ENCODE measurements around the gene BAG5.
A peak's percentile ranks its signal among the peaks of the same experiment; 100 is the strongest.
"Not testable (repeated sequence)": the region's sequence is repeated elsewhere in the genome, so short reads cannot be mapped to it uniquely, and the experiment has no call there.

Gene BAG5, protein sequence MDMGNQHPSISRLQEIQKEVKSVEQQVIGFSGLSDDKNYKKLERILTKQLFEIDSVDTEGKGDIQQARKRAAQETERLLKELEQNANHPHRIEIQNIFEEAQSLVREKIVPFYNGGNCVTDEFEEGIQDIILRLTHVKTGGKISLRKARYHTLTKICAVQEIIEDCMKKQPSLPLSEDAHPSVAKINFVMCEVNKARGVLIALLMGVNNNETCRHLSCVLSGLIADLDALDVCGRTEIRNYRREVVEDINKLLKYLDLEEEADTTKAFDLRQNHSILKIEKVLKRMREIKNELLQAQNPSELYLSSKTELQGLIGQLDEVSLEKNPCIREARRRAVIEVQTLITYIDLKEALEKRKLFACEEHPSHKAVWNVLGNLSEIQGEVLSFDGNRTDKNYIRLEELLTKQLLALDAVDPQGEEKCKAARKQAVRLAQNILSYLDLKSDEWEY

GRCh38 chr14:103562429-103563225 is at the start of gene BAG5, which contains the start of gene COA8:
TSS of gene BAG5 (minus strand) at chr14:103562657. CDS start at chr14:103561164, 1,493 bp downstream.
TSS of gene COA8 (plus strand) at chr14:103562960. CDS start at chr14:103563002, 42 bp downstream.
- peak; percentile 85 for DNase-seq

GRCh38 chr14:103611215-103611614 is 48.8 kb upstream of the BAG5 start:
- DNase-seq, result no peak

GRCh38 chr14:103609081-103609480 is 46.6 kb upstream of the BAG5 start:
- not testable (repeated sequence) for DNase-seq

DNA sequence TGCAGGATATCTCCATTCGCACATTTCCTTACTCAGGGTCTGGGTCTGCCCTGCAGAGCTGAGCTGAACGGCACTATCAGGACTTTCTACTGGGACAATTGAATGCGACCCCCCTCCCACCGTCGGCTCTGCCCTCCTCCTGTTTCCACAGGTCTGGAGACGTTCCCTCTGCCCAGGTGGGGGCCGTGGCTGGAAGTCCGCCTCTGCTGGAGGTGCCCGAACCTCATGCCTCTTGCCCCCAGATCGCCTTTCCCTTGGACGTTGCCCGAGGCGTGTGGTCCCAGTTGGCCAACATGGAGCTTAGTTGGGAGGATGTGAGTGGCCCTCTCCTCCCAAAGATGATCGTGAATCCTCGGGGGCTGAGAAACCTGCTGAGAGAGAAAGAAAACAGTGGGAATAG is 45.4 kb upstream of the BAG5 start:
- no peak for DNase-seq

DNA sequence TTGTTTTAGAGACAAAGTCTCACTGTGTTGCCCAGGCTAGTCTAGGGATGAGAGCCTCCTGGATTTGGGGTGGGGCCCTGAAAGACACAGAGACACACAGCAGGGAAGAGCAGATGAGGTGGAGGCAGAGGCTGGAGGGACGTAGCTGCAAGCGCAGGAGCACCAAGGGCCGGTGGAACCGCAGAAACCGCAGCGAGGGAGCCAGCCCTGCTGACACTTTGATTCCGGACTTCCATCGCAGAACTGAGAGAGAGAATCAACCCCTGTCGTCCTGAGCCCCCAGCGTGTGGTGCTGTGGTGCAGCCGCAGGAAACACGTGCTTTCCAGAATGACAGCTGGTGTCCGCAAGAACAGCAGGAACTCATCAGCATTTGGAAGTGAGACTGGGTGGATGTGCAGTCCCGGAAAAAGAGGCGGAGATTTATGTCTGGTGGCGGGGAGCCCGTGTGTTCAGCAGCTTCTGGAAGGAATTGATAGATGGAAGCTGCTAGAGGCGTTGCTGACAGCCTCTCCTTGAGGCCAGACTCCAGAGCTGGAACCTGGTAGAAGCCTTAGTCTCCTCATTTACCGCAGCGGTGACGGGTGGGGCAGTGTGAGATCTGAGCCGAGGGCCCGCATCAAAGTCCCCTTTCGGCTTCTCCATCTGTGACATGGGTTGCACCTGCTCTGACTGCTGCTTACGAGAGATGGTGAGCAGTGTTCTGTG is 44.7 kb upstream of the BAG5 start:
- DNase-seq, result peak; percentile 64

DNA sequence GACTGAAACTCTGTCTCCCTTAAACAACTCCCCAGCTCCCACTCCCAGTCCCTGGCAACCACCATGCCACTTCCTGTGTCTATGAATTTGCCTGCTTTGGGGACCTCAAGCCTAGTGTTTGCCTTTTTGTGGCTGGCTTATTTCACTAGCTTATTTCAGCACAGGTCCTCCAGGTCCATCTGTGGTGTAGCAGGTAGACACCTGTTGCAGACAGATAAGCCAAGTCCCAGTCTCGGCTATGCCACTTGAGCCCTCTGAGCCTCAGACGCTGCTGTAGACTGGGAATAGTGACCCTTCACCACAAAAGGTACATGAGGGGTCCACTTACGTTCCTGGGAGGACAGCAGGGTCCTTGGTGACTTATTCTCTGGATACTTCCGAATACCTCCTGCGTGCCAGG is 42.2 kb upstream of the BAG5 start:
- DNase-seq, result no peak

GRCh38 chr14:103600503-103600902 is 38.0 kb upstream of the BAG5 start:
- DNase-seq, result no peak

DNA sequence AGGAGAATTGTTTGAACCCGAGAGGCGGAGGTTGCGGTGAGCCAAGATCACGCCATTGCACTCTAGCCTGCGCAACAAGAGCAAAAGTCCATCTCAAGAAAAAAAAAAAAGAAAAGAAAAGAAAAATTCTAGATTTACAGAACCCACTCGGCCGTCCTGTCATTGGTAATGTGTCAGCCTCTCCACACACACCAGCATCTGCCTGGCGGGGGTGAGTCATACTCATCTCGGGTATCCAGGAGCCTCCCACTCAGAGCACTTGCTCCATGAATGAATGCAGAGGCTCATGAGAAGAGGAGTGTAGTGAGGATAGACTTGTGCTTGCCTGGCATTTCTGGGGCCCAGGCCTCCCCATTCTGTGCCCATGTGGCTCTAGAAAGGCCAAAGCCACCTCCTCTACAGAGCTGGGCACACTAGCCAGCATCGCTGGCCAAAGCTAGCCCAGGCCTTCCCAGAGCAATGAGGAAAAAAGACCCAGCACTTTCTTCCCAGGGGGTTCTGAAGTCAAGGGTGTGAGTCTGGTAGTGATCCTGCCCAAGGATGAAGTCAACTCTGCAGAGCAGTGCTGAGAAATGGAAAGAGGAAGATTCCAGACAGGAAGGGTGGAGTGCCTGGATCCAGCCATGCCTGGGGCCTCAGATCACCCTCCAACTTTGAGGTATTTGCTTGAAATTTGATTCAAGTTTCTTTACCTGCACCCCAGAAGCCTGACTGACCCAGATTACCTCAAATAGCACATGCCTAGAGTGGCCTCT is 35.3 kb upstream of the BAG5 start:
- DNase-seq, result no peak

GRCh38 chr14:103594265-103594664 is 31.8 kb upstream of the BAG5 start:
- no peak for DNase-seq

DNA sequence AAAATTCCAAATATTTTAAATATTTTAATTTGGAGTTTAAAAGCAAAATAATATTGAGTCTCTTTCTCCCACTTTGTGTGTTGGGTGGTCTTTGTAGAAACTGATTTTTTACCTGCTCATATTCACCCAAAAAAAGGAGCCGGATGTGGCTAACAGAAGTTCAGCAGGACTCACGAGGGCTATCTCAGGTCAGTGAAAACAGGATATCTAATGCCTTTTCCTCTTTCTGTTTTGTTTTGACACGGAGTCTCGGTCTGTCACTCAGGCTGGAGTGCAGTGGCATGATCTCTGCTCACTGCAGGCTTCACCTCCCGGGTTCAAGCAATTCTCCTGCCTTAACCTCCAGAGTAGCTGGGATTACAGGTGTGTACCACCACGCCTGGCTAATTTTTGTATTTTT is 31.1 kb upstream of the BAG5 start:
- peak; percentile 13 for DNase-seq

DNA sequence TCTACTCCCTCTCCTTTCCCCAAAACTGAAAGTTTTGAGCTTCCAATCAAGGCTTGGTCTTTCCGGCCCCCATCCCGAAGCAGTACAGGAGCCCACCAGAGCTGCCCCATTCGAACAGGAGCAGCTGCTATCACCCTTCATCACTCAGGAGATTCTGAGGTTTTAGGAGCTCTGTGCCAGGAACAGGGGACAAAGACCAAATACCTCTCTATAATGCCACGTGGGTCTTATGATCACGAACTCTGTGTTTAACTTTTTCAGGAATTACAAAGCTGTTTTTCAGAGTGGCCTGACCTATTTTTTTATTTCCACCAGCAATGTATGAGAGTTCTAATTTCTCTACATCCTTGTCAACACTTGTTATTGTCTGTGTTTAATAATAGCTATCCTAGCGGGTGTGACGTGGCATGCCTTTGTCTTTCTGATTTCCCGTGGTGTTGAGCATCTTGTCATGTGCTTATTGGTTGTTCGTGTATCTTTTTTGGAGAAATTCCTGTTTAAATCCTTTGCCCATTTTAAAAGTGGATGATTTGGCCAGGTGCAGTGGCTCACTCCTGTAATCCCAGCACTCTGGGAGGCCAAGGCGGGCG is 22.0 kb upstream of the BAG5 start:
- DNase-seq, result no peak

DNA sequence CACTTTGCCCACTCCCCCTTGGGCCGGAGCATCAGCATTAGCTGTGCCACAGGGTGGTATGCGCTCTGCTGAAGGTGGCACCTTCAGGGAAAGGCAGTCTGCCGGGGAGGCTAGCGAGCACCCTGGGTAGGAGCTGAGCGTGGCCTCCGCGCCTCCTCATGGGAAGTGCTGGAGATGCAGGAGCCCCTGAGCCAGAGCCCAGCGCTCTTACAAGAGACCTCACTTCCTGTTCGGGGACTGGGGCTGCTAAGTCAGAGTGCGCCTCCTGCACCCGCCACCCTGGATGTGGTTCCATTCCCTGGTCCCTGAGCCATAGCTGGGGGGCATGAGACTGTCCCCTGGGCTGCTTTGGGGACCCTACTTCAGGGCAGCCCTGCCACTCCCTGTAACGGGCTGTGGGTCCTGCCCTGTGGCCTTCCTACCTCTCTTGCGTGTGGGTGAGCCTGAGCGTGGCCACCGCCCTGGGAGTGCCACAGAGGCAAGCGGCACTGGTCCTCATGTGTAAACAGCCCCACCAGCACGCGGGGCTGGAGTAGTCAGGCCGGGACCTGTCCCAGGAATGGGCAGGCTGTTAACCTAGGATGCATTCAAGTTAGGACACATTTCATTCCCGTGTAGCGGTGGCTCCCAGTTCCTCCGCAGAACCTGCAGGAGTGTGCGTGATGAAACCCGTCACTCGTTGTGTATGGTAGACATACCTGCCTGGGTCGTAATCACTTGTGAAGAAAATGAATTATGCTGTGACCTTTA is 19.7 kb upstream of the BAG5 start:
- no peak for DNase-seq

DNA sequence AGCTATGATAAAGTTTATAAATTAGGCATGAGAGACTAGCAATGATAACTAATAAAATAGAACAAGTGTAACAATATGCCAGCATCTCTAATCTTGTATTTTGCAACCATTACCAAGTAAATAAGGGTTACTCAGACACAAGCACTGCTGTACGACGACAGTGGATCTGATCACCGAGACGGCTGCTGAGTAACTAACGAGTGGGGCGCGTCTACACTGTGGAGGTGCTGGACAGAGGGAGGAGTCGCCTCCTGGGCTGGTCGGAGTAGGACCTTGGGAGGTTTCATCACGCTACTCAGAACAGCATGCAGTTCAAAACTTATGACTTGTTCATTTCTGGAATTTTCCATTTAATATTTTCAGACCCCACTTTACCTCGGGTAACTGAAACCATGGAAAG is 18.7 kb upstream of the BAG5 start:
- DNase-seq, result no peak

GRCh38 chr14:103578401-103579075 is 16.1 kb upstream of the BAG5 start:
- DNase-seq, result no peak

DNA sequence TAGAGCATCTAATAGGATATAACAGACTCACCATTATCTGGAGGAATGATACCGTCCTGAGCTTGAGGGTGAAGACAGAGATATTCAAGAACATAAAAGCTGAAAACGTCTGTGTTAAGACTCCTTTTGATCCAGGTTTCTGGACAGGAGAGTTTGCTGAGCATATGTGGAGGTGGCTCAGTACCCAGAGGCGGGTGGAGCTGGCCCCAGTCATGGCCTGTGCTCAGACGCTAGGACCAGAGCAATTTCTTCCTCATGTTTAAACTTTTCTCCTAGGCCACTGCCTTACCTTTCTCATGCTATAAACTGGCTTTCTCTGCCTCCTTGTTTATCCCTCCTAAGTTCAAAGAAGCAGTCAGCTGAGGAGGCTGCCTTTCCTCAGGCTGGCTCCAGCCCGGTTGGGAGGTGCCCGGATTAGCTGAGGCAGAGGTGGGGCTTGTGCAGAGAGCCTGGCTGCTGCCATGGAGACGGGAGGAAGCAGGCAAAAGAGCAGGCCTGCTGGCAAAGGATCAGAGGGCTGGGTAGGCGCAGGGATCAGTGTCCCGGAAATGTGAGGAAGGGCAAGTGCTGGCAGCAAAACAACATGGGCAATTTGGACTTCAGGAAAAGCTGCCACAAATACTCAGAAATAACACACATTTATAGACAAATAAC is 14.0 kb upstream of the BAG5 start:
- DNase-seq, result no peak

DNA sequence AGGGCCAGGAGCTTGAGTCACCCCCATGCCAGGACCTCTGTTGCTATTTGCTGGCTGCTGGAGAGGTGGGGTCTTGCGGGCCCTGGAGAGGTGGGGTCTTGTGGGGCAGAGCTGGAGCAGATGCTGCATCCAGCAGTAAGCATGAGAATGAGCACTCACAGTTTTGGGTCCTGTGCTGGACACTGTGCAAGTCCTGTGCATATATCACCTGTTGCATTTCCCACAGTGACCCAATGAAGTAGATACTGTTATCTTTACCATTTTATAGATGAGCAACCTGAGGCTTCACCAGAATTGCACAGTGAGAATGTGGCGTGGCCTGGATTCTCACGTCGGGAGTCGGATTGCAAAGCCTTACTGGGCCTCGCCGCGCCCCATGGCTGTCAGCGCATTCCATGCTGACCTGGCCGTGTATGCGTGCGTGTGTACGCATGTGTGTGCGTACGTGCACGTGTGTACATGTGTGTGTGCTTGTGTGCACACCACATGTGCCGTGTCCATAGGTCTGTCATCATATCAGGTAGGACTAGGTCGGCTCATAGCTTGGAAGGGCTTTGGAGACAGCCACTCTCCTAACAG is 12.3 kb upstream of the BAG5 start:
- DNase-seq, result no peak

- DNase-seq, result no peak
Observed at GRCh38 chr14:103574104-103574503, 11.6 kb upstream of the BAG5 start.

DNA sequence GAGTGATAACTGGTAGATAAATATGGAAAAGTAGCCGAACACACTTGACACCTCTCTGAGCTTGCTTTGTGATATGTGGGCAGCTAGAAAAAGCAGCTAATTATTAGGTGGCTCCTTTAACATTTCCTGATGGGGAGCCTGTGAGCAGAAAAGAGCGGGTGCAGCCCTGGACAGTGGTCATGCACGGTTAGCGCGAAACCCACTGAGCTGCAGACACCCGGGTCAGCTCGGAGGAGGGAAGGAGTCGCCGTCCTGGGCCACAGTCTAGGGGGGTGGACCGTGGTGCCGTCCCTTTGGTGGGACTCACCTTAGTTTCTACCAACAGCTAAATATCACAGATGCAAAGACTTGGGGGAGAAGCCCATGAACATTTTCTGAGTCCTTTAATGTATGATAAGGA is 7.0 kb upstream of the BAG5 start:
- DNase-seq, result no peak

DNA sequence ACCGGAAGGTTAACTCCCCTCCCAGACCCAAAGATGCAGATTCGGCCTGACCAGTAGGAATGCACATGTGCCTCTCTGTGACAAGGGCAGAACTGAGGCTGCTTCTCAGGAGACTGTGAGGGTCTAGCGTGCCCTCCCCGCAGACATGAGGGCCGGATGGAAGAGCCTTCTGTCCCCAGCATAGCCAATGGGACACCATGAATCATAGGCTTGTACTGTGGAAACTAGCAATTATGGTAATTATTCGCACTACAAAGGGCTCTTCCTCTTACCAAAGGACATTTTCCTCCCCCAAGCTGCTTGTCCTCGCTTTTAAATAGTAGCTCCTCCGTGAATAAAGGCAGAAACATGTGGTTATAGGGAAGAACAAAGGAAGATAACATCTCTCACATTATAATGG is 6.5 kb upstream of the BAG5 start:
- DNase-seq, result no peak

Data from CD4-positive, alpha-beta T cell treated with Interleukin-17A for 1 hour (primary cell).